Fibroblast of upper back skin (primary cell): ENCODE measurements around the gene ZP3.
"Not testable (repeated sequence)": the region's sequence is repeated elsewhere in the genome, so short reads cannot be mapped to it uniquely, and the experiment has no call there.

Experiments
- DNase-seq: peaks from one replicate; pipeline ENCODE4 v3.0.0-alpha.2; 2013

ZP3 gene

GRCh38 chr7:76443846-76444245 lies 19.1 kb downstream of the ZP3 start:
- not testable (repeated sequence) for DNase-seq

- peak; percentile 83 for DNase-seq
Measured at GRCh38 chr7:76445577-76446008, 20.8 kb downstream of the ZP3 start.

- DNase-seq, result not testable (repeated sequence)
Measured at GRCh38 chr7:76457017-76457416, 32.3 kb downstream of the ZP3 start.

GRCh38 chr7:76458504-76458903 lies 33.8 kb downstream of the ZP3 start:
- not testable (repeated sequence) for DNase-seq

DNA sequence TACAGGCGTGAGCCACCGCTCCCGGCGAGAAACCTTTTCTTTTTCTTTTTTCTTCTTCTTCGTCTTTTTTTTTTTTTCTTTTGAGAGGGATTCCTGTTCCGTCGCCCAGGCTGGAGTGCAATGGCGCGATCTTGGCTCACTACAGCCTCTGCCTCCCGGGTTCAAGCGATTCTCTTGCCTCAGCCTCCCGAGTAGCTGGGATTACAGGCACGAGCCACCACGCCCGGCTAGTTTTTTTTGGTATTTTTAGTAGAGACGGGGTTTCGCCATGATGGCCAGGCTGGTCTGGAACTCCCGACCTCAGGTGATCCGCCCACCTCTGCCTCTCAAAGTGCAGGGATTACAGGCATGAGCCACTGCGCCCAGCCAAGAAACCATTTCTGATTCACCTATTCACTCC lies 36.0 kb downstream of the ZP3 start:
- DNase-seq, result not testable (repeated sequence)

DNA sequence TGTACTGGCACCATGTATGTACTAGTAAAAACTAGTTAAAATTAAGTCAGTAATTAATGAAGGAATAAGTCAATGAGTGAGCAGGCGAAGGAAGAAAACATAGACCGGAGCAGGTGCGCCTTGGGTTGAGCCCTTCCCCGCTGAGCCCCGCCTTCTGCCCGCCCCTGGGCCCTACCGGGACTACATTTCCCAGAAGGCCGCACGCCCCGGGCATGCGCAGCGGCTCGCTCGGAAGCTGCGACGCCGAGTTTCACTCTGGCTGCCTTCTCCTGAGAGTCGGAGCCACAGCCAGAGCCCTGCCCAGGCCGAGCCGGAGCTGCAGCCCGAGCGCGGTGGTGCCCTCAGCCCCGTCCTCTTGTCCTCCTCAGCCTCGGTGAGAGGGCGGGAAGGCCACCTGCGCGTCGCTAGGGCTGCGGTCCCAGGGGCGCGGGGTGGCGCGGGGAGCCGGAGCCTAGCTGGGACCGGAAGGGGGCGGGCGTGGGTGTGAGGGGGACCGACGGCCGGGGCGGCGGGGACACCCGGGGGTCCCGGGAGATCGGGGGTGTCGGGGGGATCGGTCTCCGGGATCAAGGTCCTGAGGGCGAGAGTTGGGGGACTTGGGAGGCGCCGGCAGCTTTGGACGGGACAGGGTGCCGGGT lies 36.8 kb downstream of the ZP3 start, which contains the start of gene DTX2:
TSS of gene DTX2 (plus strand) at position 246 of the 638 bp plus-strand sequence. CDS start 18,801 bp downstream, outside the sequence.
- DNase-seq, result not testable (repeated sequence)

GRCh38 chr7:76462271-76462882 lies 37.6 kb downstream of the ZP3 start:
- not testable (repeated sequence) for DNase-seq

DNA sequence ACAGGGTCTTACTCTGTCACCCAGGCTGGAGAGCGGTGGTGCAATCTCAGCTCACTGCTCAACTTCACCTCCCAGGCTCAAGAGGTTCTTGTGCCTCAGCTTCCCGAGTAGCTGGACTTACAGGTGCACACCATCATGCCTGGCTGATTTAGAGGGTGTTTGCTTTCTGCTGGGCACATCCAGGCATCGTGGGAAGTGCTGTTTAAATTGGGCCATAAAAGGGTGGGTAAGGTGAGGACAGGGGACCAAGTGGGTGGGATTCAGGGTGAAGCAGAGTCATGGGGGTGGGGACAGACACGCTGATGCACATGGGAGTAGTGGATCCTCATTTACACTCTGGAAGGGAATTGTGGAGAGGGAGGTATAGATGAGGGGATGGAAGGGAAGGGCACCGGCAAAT lies 40.2 kb downstream of the ZP3 start:
- not testable (repeated sequence) for DNase-seq

GRCh38 chr7:76465950-76466349 lies 41.2 kb downstream of the ZP3 start:
- DNase-seq, result not testable (repeated sequence)

DNA sequence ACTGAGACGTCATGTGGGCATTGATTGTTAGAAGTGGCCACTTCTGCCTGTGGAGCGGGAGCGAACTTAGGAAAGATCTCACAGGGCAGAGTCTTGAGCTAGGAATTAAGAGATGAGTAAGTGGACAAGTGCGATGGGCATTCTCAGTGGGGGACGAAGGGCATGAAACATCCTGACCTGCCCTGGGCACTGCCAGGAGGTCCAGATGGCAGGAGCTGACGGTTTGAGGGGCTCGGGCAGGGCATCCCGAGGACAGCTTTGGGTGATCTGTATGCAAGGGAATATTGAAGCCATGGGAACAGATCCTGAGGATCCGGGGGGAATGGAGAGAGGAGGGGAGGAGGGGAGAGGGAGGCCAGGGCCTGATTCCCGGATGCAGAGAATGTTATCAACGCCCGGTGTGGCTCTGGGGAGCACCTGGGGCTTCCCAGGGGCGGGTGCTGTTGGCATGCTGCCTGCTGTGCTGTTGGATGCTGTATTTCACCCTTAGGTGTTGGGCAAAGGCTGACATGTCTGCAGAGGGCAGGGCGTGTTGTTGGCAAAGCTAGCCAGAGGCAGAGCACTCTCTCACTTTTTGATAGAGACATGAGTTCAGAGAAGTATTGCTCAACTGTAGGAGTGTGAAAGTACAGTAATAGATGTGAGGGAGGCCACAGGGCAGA lies 43.1 kb downstream of the ZP3 start:
- not testable (repeated sequence) for DNase-seq

GRCh38 chr7:76471556-76472221 lies 46.9 kb downstream of the ZP3 start:
- DNase-seq, result not testable (repeated sequence)

DNA sequence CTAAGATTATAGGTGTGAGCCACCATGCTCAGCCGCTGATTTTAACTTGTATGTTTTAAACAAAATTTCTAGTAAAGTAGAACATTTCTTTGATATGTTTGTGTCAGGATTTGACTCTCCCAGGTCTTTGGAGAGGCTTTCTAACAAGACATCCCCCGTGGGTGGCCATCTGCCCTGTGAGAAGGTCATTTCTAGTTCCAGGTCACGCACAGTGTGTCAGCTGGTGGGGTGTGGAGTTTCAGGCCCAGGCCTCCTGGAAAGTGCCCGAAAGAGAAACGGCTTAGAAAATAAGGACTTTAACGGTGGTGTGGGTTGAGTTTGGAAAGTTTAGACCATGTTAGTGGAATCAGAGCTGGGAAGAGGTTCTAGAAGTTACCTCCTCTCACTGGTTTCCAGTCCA lies 48.3 kb downstream of the ZP3 start:
- DNase-seq, result not testable (repeated sequence)

DNA sequence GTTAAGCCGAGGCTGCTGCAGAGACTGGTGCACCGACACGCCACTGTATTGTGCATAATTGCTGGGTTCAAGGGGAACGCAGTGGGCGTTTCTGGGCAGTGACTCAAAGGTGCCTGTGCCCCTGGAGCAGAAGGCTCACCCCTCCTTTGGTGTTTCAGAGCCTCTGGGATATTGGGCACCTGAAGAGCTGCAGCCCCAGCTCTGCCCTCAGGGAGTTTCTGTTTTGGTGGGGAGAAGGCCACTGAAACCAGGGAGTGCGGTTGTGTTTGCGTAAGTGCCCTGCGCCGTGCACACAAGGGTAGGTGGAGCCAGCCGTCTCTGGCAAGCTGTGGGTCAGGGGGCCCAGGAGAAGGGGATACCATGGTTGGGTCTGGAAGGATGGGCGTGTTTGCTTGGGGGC lies 51.5 kb downstream of the ZP3 start:
- not testable (repeated sequence) for DNase-seq

DNA sequence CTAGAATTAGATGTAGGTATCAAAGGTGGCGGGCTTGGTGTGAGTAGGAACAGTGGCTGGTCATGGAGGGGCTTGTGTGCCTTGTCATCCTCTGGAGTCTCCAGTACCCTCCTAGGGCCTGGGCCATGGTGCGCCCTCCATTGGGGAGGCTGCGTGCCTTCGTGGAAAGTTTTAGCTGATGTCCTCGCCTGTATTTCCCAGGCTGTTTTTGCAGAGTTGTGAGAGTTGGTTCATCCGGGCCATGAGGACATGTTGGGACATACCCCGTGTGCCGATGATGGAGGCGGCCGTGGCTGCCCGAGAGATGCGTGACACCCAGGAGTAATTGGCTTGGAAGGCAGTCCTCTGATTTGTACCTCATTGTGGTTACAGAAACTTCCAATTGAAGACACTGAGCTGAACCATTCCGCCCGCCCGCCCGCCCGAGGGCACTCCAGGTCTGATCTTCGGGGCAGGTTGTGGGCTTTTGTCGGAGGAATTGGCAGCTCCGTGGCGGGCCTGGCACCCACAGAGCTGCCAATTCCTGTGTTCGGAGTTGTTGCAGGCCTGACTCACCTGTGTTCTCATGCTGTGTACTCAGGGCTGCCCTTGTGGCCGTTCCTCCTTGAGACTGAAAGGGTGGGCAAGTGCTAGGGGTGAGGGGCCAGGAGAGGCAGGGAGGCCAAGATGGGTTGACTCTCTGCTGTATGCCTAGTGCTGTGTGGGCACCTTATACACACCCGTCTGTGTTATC lies 52.2 kb downstream of the ZP3 start:
- not testable (repeated sequence) for DNase-seq

DNA sequence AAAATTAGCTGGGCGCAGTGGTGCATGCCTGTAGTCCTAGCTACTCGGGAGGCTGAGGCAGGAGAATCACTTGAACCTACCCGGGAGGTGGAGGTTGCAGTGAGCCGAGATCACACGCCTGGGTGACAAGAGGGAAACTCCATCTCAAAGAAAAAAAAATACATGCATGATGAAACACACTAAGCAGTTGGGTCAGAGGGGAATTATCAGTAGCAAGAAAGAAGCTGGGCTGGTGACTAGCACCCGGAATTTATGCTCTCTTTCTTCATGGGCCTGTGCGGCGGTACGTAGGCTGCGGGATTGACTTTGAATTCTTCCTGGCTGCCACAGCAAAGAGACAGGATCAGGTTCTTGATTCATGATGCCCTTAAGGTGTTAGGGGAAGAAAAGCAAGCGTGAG lies 54.9 kb downstream of the ZP3 start:
- not testable (repeated sequence) for DNase-seq

- not testable (repeated sequence) for DNase-seq
Measured at GRCh38 chr7:76480403-76481253, 55.9 kb downstream of the ZP3 start.

DNA sequence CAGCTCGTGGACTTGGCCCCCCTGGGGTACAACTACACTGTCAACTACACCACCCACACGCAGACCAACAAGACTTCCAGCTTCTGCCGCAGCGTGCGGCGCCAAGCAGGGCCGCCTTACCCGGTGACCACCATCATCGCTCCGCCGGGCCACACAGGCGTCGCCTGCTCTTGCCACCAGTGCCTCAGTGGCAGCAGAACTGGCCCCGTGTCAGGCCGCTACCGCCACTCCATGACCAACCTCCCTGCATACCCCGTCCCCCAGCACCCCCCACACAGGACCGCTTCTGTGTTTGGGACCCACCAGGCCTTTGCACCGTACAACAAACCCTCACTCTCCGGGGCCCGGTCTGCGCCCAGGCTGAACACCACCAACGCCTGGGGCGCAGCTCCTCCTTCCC lies 57.9 kb downstream of the ZP3 start:
- not testable (repeated sequence) for DNase-seq

DNA sequence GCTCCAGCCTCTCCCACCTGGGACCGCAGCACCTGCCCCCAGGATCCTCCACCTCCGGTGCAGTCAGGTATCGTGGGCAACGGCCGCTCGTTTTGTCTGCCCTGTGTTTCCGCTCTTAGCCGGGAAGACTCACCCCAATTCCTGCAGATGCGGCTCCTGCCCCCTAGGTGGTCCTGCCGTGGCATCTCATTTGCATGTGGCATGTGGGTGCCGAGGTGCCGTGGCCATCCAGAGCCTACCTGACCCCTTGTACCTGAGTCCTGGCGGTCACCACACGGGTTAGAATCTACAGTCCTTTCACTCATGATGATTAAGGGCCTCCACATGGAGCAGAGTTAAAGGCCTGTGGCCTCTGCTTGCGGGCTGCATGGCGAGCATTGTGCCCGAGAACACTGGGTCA lies 58.3 kb downstream of the ZP3 start:
- not testable (repeated sequence) for DNase-seq

- not testable (repeated sequence) for DNase-seq
Measured at GRCh38 chr7:76484456-76484855, 59.7 kb downstream of the ZP3 start.

- not testable (repeated sequence) for DNase-seq
Measured at GRCh38 chr7:76485822-76486610, 61.3 kb downstream of the ZP3 start.

- not testable (repeated sequence) for DNase-seq
Measured at GRCh38 chr7:76486618-76487017, 61.9 kb downstream of the ZP3 start.
